DND-41 (cell line): ENCODE data around the gene NTM.

Experiments
- EZH2 ChIP-seq: IDR thresholded peaks from 3 replicates; pipeline ENCODE4 v1.6.1; 2012; ENCODE audit warnings: borderline replicate concordance, low read depth, mild to moderate bottlenecking, moderate library complexity, low read length, inconsistent platforms; ENCODE audit not compliant: severe bottlenecking
- TF ChIP-seq, protein P1 (sequence below): IDR thresholded peaks from 2 replicates; pipeline ENCODE4 v1.5.1; 2012; ENCODE audit warnings: borderline replicate concordance, low read length, moderate library complexity, mild to moderate bottlenecking; ENCODE audit not compliant: poor library complexity, severe bottlenecking; ENCODE audit errors: extremely low read depth

DNA sequence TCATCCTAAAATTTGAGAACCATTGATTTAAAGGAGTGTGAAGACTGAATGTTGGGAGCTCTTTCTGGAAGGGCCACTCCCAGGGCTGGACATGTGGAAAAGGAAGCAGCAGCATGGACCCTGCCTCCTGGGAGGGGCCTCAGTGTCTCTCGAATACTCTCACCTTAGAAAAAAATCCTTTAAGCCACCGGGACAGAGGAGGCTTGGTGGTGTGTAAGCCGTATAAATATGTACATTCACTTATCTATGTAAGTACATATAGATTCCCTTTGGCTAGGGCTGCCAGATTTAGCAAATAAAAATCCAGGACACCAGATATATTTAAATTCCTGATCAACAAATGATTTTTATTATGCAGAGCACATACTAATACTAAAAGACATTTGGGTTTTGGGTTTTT is 17.6 kb downstream of the NTM start:
- TF ChIP-seq, protein P1, sequence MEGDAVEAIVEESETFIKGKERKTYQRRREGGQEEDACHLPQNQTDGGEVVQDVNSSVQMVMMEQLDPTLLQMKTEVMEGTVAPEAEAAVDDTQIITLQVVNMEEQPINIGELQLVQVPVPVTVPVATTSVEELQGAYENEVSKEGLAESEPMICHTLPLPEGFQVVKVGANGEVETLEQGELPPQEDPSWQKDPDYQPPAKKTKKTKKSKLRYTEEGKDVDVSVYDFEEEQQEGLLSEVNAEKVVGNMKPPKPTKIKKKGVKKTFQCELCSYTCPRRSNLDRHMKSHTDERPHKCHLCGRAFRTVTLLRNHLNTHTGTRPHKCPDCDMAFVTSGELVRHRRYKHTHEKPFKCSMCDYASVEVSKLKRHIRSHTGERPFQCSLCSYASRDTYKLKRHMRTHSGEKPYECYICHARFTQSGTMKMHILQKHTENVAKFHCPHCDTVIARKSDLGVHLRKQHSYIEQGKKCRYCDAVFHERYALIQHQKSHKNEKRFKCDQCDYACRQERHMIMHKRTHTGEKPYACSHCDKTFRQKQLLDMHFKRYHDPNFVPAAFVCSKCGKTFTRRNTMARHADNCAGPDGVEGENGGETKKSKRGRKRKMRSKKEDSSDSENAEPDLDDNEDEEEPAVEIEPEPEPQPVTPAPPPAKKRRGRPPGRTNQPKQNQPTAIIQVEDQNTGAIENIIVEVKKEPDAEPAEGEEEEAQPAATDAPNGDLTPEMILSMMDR, result no peak
- TF ChIP-seq EZH2, result no peak
